ENCODE measurements around the gene SLC10A7.

DNA sequence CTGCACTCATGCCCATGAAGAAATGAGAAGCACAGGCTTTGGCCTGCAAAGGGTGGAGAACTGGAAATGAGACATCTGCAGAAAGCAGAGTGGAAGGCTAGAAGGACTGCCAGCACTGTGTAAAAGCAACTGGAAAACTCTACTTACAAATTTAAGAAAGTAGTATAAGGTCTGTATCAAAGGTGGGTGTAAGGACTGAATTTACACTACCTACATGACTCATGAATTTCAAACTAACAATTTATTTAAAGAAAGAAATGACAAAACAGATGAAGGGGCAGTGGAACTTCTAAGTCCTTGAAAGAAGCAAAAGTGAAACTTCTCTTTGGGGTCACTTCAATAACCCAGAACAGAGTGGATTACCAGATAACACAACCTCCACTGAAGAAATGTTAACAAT is 71.2 kb downstream of the SLC10A7 start:
- TF ChIP-seq, protein P1, sequence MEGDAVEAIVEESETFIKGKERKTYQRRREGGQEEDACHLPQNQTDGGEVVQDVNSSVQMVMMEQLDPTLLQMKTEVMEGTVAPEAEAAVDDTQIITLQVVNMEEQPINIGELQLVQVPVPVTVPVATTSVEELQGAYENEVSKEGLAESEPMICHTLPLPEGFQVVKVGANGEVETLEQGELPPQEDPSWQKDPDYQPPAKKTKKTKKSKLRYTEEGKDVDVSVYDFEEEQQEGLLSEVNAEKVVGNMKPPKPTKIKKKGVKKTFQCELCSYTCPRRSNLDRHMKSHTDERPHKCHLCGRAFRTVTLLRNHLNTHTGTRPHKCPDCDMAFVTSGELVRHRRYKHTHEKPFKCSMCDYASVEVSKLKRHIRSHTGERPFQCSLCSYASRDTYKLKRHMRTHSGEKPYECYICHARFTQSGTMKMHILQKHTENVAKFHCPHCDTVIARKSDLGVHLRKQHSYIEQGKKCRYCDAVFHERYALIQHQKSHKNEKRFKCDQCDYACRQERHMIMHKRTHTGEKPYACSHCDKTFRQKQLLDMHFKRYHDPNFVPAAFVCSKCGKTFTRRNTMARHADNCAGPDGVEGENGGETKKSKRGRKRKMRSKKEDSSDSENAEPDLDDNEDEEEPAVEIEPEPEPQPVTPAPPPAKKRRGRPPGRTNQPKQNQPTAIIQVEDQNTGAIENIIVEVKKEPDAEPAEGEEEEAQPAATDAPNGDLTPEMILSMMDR (IDR thresholded peaks at IDR 0.05; ENCODE audit: low read length): no peak
- no peak for TF ChIP-seq EZH2 (IDR thresholded peaks at IDR 0.05; ENCODE audit: borderline replicate concordance, low read length)

Measured in OCI-LY1 (cell line).